HG03575 (cell line): Measurements from ENCODE around the gene LTBP1.

Experiments
- ATAC-seq: cut with Tn5 transposase; IDR thresholded peaks from one replicate; pipeline ENCODE4 v1.9.1; 2021; ENCODE audit not compliant: unreplicated experiment, insufficient number of reproducible peaks, low FRiP score; ENCODE audit errors: extremely low read depth

Gene LTBP1

DNA sequence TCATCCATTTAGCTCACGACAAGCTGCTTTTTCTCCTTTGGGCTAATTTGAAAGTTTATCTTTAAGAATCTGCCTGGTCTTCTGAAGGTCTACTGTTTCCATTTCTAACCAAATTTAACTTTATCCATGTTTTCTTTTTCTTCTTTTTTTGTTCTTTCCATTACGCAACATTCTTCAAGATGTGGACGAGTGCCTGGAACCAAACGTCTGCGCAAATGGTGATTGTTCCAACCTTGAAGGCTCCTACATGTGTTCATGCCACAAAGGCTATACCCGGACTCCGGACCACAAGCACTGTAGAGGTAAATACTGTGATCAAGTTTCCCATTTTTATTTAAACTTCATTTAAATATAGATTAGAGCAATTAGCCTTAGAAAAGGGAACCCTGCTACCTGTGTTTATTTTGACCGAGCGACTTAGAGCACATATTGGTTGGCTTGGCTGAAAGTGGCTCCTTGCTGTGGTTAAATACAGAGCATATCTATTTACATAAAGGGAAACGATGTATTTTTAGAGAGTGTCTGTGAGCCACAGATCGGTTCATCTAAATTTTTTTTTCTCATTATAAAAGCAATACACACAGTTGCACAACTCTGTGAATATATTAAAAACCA lies 346.3 kb downstream of the LTBP1 start:
- ATAC-seq: no peak

DNA sequence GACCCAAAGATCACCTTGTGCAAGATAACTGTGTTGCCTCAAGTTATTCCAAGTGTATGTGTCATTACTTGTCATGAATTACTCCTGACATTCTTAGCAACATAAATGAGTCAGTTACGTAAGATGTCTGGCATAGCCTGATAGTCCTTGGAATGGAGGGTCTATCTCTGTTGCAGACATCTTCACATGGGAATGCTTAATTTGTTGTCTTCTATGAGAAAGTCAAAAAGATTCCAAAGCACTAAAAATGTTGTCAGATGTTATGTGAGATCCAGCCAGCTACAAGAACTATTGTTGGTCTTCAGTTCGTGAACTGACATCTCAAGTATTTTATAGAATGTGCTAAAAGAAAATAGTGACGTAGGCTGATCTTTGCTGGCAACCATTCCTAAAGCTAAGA lies 351.5 kb downstream of the LTBP1 start:
- ATAC-seq: no peak

DNA sequence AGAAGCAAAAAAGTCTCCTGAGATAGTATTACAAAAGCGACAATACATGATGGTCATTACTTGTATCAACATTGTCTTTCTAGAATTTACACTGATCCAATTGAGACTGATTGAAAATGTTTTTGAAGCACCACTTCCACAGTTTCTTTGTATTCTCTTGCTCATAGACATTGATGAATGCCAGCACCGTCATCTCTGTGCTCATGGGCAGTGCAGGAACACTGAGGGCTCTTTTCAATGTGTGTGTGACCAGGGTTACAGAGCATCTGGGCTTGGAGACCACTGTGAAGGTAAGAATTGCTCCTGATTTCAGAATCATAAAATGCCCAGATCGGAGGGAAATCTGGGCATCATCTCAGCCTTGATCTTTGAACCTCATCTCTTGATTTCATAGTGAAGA lies 354.6 kb downstream of the LTBP1 start:
- ATAC-seq: no peak

DNA sequence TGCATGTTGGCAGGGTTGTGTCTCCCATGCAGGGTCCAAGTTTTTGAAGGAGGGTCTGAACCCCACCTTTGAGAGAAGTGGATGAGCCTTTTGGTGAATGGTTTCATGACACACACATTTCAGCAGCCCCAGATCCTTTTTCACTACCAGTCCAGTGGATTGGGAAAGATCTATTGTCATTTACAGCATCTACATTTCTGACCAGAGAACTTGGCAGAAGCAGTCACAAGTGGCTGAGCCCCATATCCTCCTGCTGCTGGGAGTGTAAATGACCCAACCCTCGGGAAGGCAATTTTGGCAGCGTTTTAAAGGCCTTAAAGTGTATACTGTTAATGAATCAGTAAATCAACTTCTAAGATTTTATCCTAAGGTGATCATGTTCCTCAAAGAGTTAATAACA lies 355.6 kb downstream of the LTBP1 start:
- no peak for ATAC-seq

DNA sequence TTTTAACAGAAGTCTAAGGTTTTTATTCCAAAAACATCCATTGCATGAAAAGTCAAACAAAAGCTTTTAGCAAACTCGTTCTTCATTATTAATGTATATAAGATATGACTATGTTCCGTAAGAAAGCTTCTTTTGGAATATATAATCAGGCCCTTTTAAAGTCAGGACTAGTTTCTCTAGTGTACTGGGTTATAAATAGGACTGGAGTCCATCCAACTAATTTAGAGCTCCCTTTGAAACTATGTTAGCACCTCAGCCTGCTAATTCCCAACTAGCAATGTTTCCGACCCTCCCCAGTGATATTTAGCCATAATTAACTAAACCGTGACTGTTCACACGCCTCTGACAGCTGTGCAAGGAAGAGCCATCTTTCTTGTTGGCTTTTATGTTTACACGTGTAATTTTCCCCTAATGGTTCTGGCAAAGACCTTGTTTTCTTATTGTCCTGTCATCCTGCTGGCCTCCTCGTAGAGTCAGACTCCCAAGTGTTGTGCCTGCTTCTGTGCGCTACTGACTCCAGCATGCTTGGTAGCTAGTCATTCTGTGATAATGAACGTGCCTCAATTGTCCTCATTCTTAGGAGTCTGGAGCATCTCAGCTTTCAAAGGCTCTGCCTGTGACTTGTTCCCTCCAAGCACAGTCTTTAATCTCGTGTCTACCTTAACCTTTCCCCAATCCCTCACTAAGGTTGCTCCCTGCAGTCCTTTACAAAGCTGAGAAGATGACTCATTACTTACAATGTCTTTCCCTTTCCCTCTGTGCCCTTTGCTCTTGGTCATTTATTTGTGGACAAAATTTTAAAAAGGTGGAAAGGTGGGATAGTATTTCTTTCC lies 357.5 kb downstream of the LTBP1 start:
- no peak for ATAC-seq

DNA sequence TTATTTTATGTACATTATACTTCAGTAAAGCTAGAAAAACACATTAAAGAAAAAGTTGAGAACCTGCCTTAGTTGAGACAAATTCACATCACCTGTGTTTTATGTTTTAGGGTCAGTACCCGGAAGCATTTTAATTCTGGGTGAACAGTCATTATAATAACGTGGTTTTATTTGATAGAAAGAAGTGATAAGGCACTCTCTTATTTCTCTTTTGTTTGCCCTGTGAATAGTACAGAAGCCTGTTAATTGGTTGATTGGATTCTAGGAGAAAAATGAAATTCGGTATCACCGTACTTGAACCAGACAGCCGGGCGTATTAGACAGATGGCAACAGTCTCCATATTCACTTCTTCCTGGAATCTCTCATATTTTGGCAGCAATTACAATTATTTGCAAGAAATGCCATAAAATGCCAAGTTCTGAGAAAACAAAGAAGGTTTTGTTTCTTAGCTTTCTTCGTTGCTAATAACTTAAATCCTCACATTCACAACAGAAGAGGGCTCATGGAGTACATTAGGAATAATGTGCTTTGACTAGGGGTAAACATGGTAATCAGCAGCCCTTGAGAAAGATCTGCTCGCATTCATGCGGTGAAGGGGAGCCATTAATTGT lies 361.0 kb downstream of the LTBP1 start:
- ATAC-seq: no peak

DNA sequence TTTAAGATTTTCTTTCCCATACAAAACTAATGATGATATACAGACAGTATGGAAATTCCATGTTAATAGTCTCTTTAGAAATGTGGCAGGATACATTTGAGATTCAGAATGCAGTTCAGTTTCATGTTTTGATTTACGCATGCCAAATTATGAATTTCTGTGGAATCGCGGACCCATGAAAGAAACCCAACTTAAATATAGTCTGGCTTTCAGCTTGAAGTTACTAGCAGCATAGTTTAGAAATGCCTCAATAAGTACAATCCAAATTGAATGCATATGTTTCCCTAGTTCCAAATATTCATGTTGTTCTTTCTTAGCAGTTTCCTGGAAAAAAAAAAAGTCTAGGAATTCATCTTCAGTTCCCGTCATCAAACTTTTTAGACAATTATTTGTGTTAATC lies 365.6 kb downstream of the LTBP1 start:
- ATAC-seq: no peak

DNA sequence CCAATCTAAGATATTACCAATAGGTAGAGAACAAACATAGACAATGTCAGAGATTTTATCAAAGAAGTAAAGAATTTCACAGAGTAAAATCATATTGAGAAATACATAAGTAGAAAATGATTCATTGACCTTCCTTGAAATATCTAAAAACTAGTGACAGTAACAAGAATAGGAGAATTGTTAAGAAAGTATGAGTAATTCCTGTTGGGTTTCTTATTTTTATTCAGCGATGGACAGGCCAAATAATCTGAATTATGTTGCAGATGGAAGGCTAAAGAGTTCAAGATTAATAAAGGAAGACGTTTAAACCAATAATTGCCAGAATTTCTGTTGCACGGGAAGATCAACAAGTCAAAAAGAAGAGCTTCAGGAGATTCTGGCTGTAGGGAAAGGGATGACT lies 366.3 kb downstream of the LTBP1 start:
- ATAC-seq: no peak

DNA sequence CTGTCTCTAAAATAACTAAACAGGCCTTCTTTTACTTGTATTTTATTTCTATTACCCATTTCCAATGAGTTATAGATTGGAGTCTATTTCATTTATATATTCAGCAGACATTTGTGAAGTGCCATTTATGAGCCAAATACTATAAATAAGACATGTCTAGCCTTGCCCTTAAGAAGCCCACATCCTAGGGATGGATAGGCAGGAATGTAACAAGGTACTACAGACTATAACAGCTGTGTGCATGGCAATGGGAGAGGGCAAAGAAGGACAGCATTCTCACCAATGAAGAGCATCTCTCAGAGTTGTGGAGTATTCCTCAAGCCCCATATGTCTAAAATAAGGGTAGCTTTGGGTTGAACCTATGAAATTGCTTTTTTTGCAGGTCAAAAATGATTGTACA lies 367.8 kb downstream of the LTBP1 start:
- ATAC-seq: no peak

DNA sequence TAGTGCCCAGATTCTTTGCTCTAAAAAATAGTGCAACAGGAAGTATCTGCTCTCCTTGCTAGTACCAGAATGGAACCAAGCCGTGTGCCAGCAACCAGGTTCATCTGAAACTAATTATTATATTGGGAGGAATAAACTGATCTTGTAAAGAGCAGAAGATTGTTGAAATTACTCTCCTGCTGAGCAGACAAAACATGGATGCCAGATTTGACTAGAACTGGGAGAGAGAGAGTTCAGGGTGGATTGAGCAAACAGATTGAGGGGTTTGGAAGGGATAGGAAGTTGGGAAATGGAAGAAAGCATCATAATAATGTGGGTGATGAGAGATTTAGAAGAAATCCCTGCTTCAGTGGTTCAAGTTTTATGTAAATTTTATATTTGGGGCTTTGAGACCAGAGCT lies 369.6 kb downstream of the LTBP1 start:
- no peak for ATAC-seq

DNA sequence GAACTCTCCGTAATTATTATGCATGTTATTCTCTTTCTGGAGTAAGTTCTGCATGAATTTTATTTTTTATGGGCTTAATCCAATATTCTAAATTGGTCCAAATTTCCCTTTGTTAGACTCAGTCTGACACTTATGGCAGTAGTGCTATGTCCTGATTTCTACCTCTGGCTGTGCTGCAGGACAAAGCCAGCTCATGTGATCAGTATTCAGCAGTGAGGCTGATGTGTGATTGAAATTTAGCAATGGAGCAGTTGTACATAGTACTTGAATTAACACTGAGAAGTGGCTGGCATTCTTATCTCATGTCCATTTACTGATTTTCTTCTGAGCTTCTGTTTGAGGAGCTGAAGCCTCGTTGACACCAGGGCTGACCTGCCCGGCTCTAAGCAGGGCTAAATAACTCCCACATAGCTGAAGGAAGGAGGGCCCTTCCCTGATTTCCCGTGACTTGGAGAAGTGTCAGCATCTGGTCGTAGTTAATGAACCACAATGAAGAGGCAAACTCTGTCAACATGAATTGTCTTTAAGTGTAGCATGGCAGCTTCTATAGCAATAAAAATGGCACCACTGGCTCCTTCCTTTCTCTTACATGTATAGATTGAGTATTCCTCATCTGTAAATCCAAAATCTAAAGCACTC lies 370.7 kb downstream of the LTBP1 start:
- no peak for ATAC-seq

DNA sequence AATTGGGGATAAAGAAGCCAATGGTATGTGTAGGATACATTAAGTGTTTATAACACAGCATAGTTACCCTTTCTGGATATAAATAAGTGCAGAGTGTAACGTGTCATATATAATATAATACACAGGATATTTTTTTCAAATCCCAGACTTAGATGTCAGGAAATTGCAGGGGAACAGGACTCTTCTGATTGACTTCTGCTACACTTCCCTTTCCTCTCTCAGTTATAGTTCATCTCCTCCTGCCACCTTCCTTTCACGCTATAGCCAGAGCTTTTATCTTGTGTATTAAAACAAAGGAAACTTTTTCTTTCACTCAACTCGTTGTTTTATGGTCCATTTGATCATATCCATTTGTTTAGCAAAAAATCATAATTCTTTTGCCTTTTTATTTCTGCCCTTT lies 371.7 kb downstream of the LTBP1 start:
- ATAC-seq: no peak

DNA sequence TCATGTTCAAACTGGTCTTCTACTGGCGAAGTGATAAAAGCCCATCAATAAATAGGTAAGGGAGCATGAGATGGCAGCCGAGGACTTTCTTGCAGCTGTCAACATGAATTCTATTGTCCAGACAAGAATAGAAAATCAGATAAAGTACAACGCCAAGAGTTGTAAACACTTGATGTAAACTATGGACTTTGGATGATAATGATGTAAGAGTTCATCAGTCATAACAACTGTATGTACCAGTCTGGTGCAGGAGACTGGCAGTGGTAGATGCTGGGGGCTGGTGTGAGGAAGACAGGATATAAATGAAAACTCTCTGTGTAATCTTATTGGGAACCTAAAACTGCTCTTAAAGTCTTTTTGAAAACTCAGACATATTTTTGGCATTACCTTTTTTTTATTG lies 373.8 kb downstream of the LTBP1 start:
- ATAC-seq: no peak

DNA sequence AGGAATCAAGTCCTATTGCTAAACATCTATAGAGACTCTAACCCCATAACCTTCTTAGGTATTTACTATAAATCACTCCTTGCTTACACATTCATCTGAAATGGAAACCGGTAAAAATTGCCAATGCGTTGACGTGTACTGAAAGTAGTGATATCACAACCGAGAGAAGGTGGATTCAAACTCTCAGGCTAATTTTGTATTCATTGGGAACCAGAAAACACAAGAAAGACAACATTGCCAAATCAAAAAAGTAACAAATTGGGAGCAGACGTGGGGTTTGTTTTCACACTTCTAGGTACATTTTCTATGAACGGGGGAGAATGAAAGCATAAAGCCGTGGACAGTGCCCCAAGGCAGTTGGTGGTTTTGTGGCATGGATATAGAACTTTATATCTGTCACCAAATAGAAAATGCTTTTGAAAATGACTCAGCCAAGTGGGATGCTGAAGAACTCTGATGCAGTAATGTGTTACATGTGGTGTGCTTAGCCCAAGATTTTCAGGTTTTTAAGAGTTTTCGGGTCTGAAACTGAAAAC lies 374.6 kb downstream of the LTBP1 start:
- ATAC-seq: no peak

DNA sequence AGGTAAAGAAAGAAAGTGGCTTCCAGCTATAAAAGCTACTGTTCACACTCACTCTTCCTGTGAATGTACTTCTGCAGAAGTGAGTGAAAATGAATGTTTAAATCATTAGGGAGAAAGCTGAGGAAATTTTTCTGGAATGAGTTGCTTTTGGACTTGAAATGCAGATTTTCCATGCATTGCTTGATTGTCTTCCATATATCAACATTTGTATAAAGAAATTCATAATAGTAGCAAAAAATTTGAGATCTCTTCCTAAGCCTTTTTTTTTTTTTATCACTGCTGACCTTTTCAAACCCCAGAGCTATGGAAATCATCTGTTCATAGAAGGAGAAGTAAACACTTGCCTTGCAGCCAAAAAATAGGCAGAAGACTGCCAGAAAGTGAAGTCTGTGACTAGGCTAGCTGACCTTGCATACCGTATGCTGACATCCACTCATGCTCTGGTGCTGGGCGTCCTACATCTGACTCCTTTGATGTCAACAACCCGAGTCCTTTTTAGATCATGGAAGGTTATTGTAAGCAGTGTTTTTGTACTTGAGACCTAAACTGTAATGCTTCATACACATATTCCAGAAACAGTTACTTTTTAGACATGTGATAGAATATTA lies 375.2 kb downstream of the LTBP1 start:
- no peak for ATAC-seq

DNA sequence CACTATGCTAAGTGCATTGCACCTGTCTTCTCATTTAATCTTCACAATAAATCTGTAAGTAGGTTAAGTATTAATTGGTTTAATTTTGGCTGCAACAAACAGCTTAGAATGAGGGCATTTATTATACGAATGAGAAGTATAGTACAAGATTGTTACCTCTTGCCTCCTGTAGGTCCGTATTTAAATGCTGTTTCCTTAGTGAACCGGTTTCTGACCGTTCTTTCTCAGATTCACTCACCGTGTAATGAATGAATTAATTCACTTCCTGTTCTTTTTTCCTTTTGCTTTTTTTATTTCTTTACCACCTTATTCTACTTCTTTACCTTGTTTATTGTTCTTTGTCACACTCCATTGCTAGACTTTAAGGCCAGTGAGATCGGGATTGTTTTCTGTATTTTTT lies 375.9 kb downstream of the LTBP1 start:
- no peak for ATAC-seq

DNA sequence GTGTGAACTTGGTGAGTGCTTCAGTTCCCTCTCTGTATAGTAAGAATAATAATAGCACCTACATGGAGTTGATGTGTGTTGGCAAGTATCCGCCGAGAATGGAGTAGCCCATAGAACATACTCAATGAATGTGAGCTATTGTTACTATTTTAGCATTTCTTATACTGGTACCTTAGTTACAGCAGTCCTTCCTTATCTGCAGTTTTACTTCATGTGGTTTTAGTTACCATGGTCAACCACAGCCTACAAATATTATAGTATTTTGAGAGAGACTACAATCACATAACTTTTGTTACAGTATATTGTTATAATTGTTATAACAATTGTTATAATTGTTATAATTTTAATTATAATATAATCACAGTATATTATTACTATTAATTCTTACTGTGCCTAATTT lies 377.2 kb downstream of the LTBP1 start:
- no peak for ATAC-seq

DNA sequence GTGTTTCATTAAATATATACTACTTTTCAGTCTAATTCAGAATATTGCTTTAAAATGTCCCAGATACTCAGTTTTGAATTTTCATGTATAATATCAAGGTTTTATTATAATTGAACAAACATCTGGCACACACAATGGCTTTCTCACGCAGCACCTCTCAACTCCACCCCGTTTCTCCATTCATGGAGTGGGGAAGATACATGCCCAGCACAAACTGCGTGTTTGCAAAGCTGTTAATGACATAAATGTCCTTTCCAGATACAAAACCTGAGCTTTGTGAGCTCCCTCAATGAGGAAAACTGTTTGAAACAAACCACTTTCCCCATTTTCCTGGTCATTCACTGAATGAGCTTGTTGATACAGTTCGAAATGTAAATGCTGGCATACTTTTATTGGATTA lies 379.3 kb downstream of the LTBP1 start:
- ATAC-seq: no peak

DNA sequence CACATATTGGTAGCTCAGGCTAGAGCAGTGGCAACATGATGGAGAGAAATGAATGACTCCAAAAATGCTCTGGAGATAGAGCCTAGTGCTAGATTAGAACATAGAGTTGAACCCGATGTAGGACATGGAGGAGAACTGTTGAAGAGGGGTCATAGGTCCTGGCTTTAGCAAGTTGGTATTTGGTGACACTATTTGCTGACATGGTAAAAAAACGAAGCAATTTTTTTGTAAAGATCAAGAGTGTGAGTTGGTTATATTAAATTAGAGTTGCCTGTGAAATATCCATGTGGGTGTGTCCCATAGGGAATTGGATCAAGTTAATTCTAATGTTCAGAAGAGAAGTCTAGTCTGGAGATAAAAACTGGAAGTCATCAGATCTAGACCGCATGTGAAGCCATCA lies 386.7 kb downstream of the LTBP1 start:
- ATAC-seq: no peak
